Fibroblast of villous mesenchyme (primary cell): ENCODE data around the gene ZNF581. TPM values are rescaled to one million over a fixed set of nuclear protein-coding genes. Genes with fewer than 3 reads are reported as not detected.

ENCODE experiments used
- DNase-seq: peaks from one replicate; pipeline ENCODE4 v3.0.0-alpha.2; 2010; ENCODE audit warnings: low read depth
- H3K4me3 ChIP-seq: 2 replicates; pipeline ENCODE4 v1.5.1; 2011; ENCODE audit warnings: low read depth, mild to moderate bottlenecking, low read length
- total RNA-seq: library from RNA; depleted of rRNA; stranded (reverse); fragments of >200 nt; gene quantifications from 2 replicates; pipeline ENCODE4 v1.2.3, GENCODE V29; 2012
- TF ChIP-seq, protein P1 (sequence below): IDR thresholded peaks from 2 replicates; pipeline ENCODE4 v1.5.1; 2012; ENCODE audit warnings: low read depth, mild to moderate bottlenecking, low read length; ENCODE audit not compliant: insufficient read depth

Gene ZNF581
- total RNA-seq, 1 donor, result 13.0 TPM

DNA sequence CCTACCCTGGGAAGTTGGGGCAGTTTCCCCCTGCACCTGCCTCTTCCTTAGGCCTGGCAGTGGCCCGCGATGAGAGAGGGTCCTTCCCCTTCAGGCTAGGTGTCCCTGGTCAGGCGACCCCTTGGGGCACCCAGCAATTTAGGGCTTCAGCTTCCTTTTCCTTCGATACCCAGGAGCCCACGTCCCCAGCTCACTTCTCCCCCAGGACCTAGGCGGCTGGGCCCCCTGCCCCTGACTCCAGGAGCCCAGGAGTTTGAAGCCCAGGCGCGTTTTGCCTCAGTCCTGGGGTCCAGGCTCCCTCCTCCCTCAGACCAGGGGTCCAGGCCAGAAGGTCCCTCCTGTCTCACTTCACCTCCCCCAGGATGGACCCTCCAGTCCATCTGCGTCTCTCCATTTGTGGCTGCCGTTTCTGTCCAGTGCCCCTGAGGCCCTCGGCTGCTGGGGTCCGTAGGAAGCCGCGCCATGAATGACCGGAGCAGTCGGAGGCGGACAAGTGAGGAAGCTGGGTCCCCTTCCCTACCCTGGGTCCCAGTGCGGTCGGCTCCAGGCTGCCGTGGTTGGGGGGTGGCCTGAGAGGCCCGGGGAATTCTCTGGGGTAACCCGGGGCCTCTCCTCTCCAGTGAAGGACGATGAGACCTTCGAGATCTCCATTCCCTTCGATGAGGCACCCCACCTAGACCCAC is 5.3 kb downstream of the ZNF581 start:
- H3K4me3 ChIP-seq, result peak overlapping the region; percentile 84
- TF ChIP-seq, protein P1, sequence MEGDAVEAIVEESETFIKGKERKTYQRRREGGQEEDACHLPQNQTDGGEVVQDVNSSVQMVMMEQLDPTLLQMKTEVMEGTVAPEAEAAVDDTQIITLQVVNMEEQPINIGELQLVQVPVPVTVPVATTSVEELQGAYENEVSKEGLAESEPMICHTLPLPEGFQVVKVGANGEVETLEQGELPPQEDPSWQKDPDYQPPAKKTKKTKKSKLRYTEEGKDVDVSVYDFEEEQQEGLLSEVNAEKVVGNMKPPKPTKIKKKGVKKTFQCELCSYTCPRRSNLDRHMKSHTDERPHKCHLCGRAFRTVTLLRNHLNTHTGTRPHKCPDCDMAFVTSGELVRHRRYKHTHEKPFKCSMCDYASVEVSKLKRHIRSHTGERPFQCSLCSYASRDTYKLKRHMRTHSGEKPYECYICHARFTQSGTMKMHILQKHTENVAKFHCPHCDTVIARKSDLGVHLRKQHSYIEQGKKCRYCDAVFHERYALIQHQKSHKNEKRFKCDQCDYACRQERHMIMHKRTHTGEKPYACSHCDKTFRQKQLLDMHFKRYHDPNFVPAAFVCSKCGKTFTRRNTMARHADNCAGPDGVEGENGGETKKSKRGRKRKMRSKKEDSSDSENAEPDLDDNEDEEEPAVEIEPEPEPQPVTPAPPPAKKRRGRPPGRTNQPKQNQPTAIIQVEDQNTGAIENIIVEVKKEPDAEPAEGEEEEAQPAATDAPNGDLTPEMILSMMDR, result no peak
- no peak for DNase-seq

DNA sequence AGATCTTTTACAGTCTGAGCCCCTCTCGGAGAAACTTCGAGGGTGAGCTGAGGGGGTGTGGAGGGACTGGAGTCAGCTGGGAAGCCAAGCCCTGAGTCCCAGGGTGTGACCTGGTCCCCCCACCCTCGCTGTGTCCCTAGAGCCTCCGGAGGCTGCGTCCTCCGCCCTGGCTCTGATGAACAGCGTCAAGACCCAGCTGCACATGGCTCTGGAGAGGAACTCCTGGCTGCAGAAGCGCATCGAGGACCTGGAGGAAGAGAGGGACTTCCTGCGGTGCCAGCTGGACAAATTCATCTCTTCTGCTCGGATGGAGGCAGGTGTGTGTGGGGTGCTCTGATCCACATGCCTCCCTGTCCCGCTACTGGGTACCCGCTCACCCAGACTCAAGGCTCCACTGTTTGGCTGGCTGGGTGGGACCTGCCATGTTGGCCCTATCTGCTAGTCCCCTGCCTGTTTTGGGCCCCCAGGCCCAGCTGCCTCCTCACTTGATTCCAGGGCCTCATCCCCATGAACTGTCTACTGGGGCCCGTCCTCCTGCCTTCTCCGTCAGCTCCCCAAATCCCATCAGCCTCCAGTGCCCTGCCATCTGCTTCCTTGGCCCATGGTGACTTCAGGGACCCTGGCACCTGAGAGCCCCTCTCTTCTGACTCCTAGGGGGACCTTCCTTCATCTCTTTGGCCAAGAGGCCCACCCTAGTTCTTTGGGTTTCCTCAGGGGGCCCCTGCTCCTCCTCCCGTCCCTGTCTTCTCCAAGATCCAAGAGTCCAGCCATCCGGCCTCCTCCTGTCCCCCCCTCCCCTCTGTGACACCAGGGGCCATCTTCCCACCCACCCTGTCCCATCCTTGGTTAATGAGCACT is 6.0 kb downstream of the ZNF581 start:
- TF ChIP-seq, protein P1, result no peak
- DNase-seq, result no peak
- peak overlapping the region; percentile 84 for H3K4me3 ChIP-seq

DNA sequence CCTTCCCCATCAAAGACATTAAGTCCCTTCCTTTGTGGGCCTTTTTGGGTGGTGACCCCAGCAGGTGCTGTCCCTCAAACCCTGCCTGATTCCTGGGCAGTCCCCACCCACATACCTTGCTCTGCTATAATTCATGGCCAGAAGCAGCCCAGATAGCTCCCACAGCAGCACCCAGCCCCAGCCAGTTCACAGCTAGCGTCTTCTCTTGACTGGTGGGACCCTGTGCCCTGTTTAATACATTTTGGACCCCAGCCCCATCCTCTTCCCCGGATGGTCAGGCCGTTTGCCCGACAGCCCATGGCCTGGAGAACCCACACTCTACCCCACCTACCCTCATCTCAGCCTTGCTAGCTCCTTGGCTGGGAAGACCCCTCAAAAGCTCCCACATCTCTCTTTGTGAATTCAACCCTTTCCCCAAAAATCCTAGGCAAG is 6.7 kb downstream of the ZNF581 start:
- no peak overlapping the region for H3K4me3 ChIP-seq
- no peak for DNase-seq
- TF ChIP-seq, protein P1, result no peak

DNA sequence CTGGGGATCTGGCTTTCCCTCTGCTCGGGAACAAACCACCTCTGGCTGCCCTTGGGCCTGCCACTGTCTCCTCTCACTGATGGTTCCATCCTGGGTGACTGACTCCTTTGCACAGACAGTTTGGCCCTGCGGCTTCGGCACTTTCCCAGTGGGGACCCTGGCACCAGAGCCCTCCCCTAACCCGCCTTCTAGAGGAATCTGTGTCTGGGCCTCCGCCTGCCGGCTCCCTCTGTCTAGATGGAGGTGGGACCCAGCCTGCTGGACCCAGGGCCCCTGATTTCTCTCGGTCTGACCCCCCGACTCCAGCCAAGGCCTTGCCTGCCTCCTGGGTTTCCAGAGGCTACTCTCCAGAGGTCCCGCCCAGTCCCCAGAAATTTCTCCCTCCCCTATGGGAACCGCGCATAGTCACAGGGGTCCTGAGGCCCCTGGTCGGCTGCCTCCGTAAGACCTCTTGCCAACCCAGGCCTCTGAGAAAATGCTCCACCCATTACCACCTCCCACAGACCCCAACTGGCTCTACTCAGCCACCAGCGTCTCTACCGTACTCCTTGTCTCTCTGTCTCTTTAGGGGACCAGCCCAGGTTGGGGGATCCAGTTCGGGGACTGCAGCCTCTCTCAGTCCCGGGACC is 7.3 kb downstream of the ZNF581 start:
- no peak overlapping the region for H3K4me3 ChIP-seq
- DNase-seq, result no peak
- TF ChIP-seq, protein P1, result no peak

DNA sequence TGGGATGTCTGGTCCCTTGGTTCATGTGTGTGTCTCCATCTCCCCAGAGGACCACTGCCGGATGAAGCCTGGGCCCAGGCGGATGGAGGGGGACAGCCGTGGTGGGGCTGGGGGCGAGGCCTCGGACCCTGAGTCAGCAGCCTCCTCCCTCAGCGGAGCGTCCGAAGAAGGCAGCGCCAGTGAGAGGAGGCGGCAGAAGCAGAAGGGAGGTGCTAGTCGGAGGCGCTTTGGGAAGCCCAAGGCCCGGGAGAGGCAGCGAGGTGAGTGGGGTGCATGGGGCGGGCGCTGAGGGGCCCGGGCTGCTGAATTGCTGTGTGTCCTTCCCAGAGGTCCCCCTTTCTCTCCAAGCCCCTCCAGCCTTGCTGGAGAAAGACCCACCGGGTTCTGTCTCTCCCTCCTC is 7.8 kb downstream of the ZNF581 start:
- no peak for DNase-seq
- TF ChIP-seq, protein P1, result no peak
- no peak overlapping the region for H3K4me3 ChIP-seq

DNA sequence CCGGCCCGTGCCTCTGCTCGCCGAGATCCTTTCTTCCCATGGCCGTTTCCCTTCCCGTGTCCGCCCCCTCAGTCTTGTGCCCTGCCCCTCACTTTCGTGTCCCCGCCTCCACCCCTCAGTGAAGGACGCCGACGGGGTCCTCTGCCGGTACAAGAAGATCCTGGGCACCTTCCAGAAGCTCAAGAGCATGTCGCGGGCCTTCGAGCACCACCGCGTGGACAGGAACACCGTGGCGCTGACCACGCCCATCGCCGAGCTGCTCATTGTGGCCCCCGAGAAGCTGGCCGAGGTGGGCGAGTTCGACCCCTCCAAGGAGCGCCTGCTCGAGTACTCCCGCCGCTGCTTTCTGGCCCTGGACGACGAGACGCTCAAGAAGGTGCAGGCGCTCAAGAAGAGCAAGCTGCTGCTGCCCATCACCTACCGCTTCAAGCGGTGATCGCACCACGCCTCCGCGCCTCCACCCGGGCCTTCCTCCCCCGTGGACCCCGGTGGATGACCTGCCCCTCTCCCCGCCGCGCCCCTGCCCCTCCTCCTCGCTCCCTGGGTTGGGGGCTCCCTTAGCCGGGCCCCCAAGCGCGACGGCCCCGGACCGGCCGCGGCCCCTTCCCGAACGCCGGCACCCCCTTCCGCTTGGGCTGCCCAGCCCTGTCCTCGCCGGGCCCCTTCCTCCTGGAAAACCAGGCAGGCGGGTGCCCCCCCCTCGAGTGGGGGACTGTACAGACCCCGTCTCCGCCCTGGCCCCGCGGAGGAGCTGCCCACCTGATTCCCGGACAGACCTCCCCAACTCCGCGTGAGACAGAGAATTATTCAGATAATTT is 9.1 kb downstream of the ZNF581 start:
- H3K4me3 ChIP-seq, result no peak overlapping the region
- no peak for DNase-seq
- TF ChIP-seq, protein P1, result no peak
